ENCODE measurements around the gene GARS1.

- TF ChIP-seq CTCF (IDR thresholded peaks at IDR 0.05) (no peak), POLR2A (IDR thresholded peaks at IDR 0.05) (no peak)
Measured at GRCh38 chr7:30549931-30550493, 44.7 kb upstream of the GARS1 start.
